ENCODE measurements around the gene CNTN4.

GRCh38 chr3:2212206-2212605, 113.5 kb downstream of the CNTN4 start:
- TF ChIP-seq, protein P1, sequence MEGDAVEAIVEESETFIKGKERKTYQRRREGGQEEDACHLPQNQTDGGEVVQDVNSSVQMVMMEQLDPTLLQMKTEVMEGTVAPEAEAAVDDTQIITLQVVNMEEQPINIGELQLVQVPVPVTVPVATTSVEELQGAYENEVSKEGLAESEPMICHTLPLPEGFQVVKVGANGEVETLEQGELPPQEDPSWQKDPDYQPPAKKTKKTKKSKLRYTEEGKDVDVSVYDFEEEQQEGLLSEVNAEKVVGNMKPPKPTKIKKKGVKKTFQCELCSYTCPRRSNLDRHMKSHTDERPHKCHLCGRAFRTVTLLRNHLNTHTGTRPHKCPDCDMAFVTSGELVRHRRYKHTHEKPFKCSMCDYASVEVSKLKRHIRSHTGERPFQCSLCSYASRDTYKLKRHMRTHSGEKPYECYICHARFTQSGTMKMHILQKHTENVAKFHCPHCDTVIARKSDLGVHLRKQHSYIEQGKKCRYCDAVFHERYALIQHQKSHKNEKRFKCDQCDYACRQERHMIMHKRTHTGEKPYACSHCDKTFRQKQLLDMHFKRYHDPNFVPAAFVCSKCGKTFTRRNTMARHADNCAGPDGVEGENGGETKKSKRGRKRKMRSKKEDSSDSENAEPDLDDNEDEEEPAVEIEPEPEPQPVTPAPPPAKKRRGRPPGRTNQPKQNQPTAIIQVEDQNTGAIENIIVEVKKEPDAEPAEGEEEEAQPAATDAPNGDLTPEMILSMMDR (IDR thresholded peaks at IDR 0.05) = no peak
- TF ChIP-seq EZH2 (IDR thresholded peaks at IDR 0.05) (no peak), EZH2phosphoT487 (IDR thresholded peaks at IDR 0.05) (no peak)
